ENCODE results near the gene TMEM161A.

TMEM161A gene

DNA sequence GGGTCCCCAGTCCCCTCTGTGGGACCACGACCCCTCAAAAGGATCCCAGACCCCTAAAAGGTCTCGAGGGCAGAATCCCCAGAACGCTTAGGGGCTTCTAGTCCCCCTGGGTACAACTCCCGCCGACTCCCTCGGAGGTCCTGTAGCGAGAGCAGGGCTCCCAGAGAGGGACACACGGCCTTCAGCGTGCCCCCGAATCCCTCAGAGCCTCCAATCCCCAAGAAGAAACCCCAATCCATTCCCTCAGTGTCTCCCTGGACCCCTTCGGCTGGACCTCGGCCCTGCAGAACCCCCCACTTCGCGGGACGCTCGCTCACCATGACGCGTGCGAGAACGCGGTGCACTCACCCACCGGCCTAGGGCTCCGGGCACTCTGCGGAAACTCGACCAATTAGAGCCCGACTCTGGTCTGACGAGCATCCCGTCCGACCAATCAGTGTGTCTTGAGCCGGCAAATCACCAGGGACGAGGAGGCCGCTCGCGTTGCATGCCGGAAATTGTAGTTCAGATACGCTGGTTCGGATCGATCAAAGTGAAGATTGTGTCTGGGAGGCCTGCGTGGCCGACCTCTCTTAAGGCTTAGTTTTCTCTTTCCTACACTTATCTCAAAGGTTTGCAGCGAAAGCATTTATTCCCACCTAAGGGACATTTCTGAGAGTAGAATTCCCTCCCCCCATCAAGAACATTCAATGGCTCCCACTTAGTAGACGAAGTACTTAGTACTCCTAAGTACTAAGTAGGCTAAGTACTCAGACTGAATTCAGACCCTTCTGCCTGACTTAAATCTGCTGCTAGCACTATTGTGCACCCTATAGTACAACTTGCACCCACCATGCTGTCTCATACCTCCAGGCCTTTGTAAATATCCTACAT lies at the start of gene TMEM161A:
TMEM161A (minus strand) TSS at position 370 of the 873 bp plus-strand sequence; CDS start at position 320, 50 bp downstream.
- DNase-seq (ENCODE audit: low read depth) = peak; percentile 98
- TF ChIP-seq POLR2A (IDR thresholded peaks at IDR 0.05; ENCODE audit: extremely low read depth, insufficient read length) = peak; percentile 83
- TF ChIP-seq, protein P1, sequence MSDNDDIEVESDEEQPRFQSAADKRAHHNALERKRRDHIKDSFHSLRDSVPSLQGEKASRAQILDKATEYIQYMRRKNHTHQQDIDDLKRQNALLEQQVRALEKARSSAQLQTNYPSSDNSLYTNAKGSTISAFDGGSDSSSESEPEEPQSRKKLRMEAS (IDR thresholded peaks at IDR 0.05; ENCODE audit: low read depth, low read length) = peak; percentile 87
- TF ChIP-seq, protein P2, sequence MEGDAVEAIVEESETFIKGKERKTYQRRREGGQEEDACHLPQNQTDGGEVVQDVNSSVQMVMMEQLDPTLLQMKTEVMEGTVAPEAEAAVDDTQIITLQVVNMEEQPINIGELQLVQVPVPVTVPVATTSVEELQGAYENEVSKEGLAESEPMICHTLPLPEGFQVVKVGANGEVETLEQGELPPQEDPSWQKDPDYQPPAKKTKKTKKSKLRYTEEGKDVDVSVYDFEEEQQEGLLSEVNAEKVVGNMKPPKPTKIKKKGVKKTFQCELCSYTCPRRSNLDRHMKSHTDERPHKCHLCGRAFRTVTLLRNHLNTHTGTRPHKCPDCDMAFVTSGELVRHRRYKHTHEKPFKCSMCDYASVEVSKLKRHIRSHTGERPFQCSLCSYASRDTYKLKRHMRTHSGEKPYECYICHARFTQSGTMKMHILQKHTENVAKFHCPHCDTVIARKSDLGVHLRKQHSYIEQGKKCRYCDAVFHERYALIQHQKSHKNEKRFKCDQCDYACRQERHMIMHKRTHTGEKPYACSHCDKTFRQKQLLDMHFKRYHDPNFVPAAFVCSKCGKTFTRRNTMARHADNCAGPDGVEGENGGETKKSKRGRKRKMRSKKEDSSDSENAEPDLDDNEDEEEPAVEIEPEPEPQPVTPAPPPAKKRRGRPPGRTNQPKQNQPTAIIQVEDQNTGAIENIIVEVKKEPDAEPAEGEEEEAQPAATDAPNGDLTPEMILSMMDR (IDR thresholded peaks at IDR 0.05; ENCODE audit: low read depth, low read length) = no peak
- TF ChIP-seq MYC (IDR thresholded peaks at IDR 0.05; ENCODE audit: low read depth, low read length) = peak; percentile 71; the same call in 1 of the 2 replicates
- peak within 1 kb of the TSS; percentile 80 for H3K4me3 ChIP-seq (ENCODE audit: low read depth, low read length)

DNA sequence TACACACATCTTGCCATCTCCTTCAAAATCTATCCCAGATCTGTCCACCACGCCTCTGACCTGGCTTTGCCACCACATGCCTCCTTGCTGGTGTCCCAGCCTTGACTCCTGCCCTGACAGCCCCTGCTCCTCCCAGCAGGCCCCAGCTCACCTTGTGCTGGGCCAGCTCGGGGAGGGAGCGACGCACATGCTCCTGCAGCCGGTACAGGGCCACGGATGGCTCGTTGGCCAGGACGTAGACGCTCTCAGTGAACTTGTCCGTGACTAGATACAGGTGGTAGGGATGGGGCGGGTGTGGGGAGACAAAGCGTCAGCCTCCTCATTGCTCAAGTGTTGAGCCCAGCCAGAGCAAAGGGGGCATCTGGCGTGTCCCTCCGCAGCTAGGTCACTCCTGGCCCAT lies 48.5 kb upstream of the TMEM161A start:
- DNase-seq (ENCODE audit: low read depth) = no peak
- TF ChIP-seq, protein P2 (IDR thresholded peaks at IDR 0.05; ENCODE audit: low read depth, low read length) = no peak
- TF ChIP-seq MYC (IDR thresholded peaks at IDR 0.05; ENCODE audit: low read depth, low read length) = no peak
- TF ChIP-seq, protein P1 (IDR thresholded peaks at IDR 0.05; ENCODE audit: low read depth, low read length) = no peak
- no peak for TF ChIP-seq POLR2A (IDR thresholded peaks at IDR 0.05; ENCODE audit: extremely low read depth, insufficient read length)
- H3K4me3 ChIP-seq (ENCODE audit: low read depth, low read length) = no peak overlapping the region

DNA sequence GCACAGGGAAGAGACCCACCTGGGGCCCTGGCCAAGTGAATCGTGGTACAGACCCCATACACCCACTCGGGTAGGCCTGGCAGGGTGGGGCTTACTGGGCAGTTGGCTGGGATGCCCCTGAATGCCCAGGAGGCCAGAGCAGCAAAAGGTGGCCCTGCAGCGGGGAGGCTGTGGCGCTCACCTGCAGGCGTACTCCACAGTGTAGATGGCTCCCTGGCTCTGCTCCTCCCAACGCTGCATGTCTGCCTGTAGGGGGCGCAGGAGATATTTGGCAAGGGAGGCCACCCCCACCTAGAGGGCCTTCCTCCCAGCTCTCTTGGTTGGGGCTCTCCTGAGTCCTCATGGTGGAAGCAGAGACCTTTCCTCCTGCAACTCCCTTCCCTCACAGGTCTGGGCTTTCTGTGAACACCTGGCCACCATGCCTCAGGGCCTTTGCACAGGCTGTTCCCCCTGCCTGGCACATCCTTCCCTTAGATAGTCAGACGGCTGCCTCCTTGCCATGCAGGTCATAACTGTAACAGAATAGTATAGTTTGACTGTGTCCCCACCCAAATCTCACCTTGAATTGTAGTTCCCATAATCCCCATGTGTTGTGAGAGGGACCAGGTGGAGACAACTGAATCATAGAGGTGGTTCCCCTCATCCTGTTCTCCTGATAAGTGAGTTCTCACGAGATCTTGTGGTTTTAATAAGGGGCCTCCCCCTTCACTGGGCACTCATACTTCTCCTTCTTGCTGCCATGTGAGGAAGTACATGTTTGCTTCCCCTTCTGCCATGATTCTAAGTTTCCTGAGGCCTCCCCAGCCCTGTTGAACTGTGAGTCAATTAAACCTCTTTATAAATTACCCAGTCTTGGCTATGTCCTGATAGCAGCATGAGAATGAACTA lies 47.8 kb upstream of the TMEM161A start:
- no peak overlapping the region for H3K4me3 ChIP-seq (ENCODE audit: low read depth, low read length)
- DNase-seq (ENCODE audit: low read depth) = peak; percentile 81
- TF ChIP-seq, protein P2 (IDR thresholded peaks at IDR 0.05; ENCODE audit: low read depth, low read length) = peak; percentile 52
- TF ChIP-seq MYC (IDR thresholded peaks at IDR 0.05; ENCODE audit: low read depth, low read length) = no peak

DNA sequence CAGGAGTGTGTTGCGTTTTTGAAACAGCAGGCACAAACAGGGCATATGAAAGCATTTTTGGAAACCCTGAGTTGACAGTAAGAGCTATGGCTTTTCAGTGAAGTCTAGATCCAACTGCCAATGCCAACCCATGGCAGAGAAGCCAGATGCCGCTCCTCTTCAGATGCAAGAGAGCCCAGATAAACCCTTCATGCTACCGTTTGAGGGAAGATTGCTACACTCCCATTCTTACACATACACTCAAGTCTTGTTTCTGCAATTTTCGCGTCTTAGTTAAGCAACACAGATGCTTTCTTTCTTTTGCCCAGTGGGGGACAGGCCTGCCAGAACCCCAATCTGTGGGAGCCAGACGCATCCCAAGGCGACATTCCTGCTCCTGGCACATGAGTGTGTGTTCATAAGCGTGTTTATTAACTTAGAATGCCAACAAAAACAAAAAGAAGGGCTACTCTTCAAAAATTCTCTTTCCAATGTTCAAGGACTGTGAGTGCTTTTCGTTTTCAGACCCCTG lies 43.3 kb upstream of the TMEM161A start:
- TF ChIP-seq POLR2A (IDR thresholded peaks at IDR 0.05; ENCODE audit: extremely low read depth, insufficient read length) (no peak), MYC (IDR thresholded peaks at IDR 0.05; ENCODE audit: low read depth, low read length) (no peak)
- TF ChIP-seq, protein P2 (IDR thresholded peaks at IDR 0.05; ENCODE audit: low read depth, low read length) = no peak
- TF ChIP-seq, protein P1 (IDR thresholded peaks at IDR 0.05; ENCODE audit: low read depth, low read length) = no peak
- no peak for DNase-seq (ENCODE audit: low read depth)
- H3K4me3 ChIP-seq (ENCODE audit: low read depth, low read length) = no peak overlapping the region

DNA sequence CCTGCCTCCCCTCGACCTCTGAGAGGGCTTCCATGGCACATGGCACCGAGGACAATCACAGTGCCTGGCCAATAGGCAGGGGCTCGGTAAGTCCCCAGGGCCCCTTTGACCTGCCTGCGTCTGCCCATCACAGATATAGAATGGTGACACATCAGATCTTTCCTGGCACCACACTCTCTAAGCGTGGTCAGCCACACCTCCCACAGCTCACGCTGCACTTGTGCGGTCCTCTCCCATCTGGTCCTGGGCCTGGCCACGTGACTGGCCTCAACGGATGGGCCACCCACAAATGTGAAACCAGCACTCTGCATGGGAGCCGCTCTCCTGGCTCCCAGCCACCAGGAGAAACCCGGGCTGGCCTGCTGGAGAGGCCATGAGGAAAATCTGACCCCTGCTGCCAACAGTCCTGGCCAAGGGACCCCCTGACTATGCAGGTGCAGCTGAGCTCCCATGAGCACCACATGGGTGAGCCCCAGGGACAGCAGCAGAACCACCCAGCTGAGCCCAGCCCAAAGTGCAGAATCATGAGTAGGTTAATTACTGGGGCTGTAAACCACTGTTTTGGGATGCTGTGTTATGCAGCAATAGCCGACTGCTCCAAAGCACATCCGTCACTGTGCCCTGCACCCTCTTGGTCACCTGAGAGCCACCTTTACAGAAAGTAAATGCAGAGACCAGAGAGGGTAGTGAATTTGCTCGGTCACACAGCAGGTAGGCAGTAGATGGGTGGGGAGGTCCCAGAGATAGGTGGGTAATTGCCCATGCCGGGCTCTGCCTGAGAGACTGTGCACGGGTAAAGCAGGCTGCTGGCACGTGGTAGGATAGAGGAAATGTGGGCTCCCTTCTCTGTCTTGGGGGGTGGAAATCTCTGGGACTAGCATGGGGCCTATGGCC lies 41.5 kb upstream of the TMEM161A start:
- no peak overlapping the region for H3K4me3 ChIP-seq (ENCODE audit: low read depth, low read length)
- TF ChIP-seq, protein P1 (IDR thresholded peaks at IDR 0.05; ENCODE audit: low read depth, low read length) = no peak
- TF ChIP-seq MYC (IDR thresholded peaks at IDR 0.05; ENCODE audit: low read depth, low read length) (no peak), POLR2A (IDR thresholded peaks at IDR 0.05; ENCODE audit: extremely low read depth, insufficient read length) (no peak)
- TF ChIP-seq, protein P2 (IDR thresholded peaks at IDR 0.05; ENCODE audit: low read depth, low read length) = no peak
- DNase-seq (ENCODE audit: low read depth) = no peak
